ENCODE data around the gene GJA1. TPM values are rescaled to one million over a fixed set of nuclear protein-coding genes. Genes with fewer than 3 reads are reported as not detected.

Gene GJA1
- total and polyA plus RNA-seq, 2 of the 13 experiments (the other 11 are each of a cell fraction or from before 2014, with no cell fraction given): not detected

- in situ Hi-C loops (cut with HindIII; ENCODE audit: extremely low pct_ligation_motif_present, low pct_unique_long_range_greater_than_20kb): loop anchor here (10.0 kb wide), 1 partner anchor 408 kb away; no protein-coding TSS in a partner anchor
- Histone ChIP-seq H3K79me2 (ENCODE audit: insufficient read depth, low read length) (no peaks in the 10 kb centered on the region), H3K4me3 (replicated peaks in 1 of 3; ENCODE audit: insufficient read depth in 1 of 3, low read depth in 2 of 3, low read length in 3 of 3) (no peak overlapping the region), H3K27ac (ENCODE audit: extremely low read length, insufficient read depth, low read length) (no peak overlapping the region), H3K9me3 (ENCODE audit: low read length) (no peaks in the 10 kb centered on the region), H3K4me2 (ENCODE audit: low read depth, low read length) (no peak overlapping the region), H3K9ac (ENCODE audit: insufficient read depth, low read depth, low read length) (no peak overlapping the region), H3K27me3 (ENCODE audit: control insufficient read depth in 1 of 2, insufficient read depth in 2 of 2, low read length in 2 of 2) (peaks cover 0 to 25% of the 10 kb centered on the region in 2 experiments; a peak in 3 of 5 replicates), H3K36me3 (replicated peaks in 1 of 2; ENCODE audit: control insufficient read depth in 1 of 2, insufficient read depth in 2 of 2, low read length in 2 of 2) (no peaks in the 10 kb centered on the region), H3K4me1 (ENCODE audit: insufficient read depth, low read length) (no peaks in the 10 kb centered on the region), H4K20me1 (ENCODE audit: insufficient read depth, low read length) (no peaks in the 10 kb centered on the region), H2AFZ (ENCODE audit: low read length) (no peak overlapping the region)
- no peak for ATAC-seq
- ChIA-PET POLR2A (no interaction called here), CTCF (ENCODE audit: low intra/inter-chr PET ratio, low total read pairs) (no interaction called here)
- BruUV-seq (replicated peaks): no TSS peak
- no peak for TF ChIP-seq SALL2 (CRISPR knock-in tag; IDR thresholded peaks at IDR 0.05)
- no peak for TF ChIP-seq SMARCE1 (IDR thresholded peaks at IDR 0.05; ENCODE audit: borderline replicate concordance)
- TF ChIP-seq NFE2L2 (IDR thresholded peaks at IDR 0.05; ENCODE audit: low read length): no peak
- no peak for TF ChIP-seq CEBPB (IDR thresholded peaks at IDR 0.05; ENCODE audit: borderline replicate concordance, low read depth, low read length)
- TF ChIP-seq ZNF282 (IDR thresholded peaks at IDR 0.05; ENCODE audit: partially characterized antibody): no peak
- TF ChIP-seq HMG20B (CRISPR knock-in tag; conservative IDR thresholded peaks at IDR 0.05): no peak
- no peak for TF ChIP-seq ETV5 (CRISPR knock-in tag; IDR thresholded peaks at IDR 0.05; ENCODE audit: borderline replicate concordance)
- TF ChIP-seq ZNF432 (CRISPR knock-in tag; IDR thresholded peaks at IDR 0.05; ENCODE audit: borderline replicate concordance): no peak
- no peak for TF ChIP-seq MIXL1 (CRISPR knock-in tag; IDR thresholded peaks at IDR 0.05)
- TF ChIP-seq ZFP1 (CRISPR knock-in tag; IDR thresholded peaks at IDR 0.05): no peak
- no peak for TF ChIP-seq KLF11 (CRISPR knock-in tag; IDR thresholded peaks at IDR 0.05)
- no peak for TF ChIP-seq AHDC1 (CRISPR knock-in tag; IDR thresholded peaks at IDR 0.05; ENCODE audit: borderline replicate concordance)
- TF ChIP-seq HOXA7 (CRISPR knock-in tag; IDR thresholded peaks at IDR 0.05): no peak
- no peak for TF ChIP-seq ZNF567 (CRISPR knock-in tag; IDR thresholded peaks at IDR 0.05; ENCODE audit: borderline replicate concordance)
- TF ChIP-seq ZNF616 (CRISPR knock-in tag; IDR thresholded peaks at IDR 0.05; ENCODE audit: low read depth): no peak
- 11% methylated on average over 16 of the region's 16 CpGs for WGBS (ENCODE audit: low lambda C conversion rate)
- intact Hi-C loops (cut with micrococcal nuclease; ENCODE audit: unreplicated experiment): no loop called here
- no peak for DNase-seq (ENCODE audit: low spot score)
- no peak for FAIRE-seq
Measured at GRCh38 chr6:121436274-121436857, 920 bp downstream of the GJA1 start.
